ENCODE measurements around the gene FPR1. TPM values are rescaled to one million over a fixed set of nuclear protein-coding genes. Genes with fewer than 3 reads are reported as not detected.
"Not testable (repeated sequence)": the region's sequence is repeated elsewhere in the genome, so short reads cannot be mapped to it uniquely, and the experiment has no call there.

The FPR1 gene
- total RNA-seq, 2 experiments from 2014 or later = 1.2 to 1.9 TPM

DNA sequence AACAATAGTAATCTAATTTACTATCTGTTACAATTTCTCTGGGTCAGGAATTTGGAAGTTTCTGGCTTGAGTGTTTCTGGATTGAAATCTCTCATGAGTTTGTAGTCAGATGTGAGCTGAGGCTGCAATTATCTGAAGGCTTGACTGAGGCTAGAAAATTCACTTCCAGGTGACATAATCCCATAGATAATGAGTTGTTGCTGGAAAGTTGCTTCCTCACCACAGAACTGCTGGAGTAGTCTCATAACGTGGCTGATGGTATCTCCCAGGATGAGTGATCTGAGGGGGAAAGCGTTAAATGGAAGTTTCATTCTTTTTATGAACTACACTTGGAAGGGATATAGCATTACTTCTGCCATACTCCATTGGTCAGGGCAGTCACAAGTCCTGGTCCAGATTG lies 28.0 kb upstream of the FPR1 start:
- no peaks in the 10 kb centered on the region for H3K9me3 ChIP-seq (ENCODE audit: control insufficient read depth in 1 of 2, insufficient read depth in 1 of 2, low read length in 2 of 2)
- Mint-ChIP-seq H3K4me1 (ENCODE audit: low read depth) (no peaks in the 10 kb centered on the region), H3K36me3 (ENCODE audit: low read depth) (no peaks in the 10 kb centered on the region), H3K27me3 (peaks cover 74% of the 10 kb centered on the region), H3K9me3 (no peaks in the 10 kb centered on the region), H3K4me3 (no peak overlapping the region), H3K27ac (no peak overlapping the region)
- intact Hi-C loops (cut with DNase I, micrococcal nuclease) = loop anchor here (2.0 to 10.0 kb wide), 2 partner anchors 115 to 123 kb away; no protein-coding TSS in a partner anchor
- H3K27me3 ChIP-seq (ENCODE audit: control insufficient read depth in 1 of 2, insufficient read depth in 2 of 2, low read length in 2 of 2) = peaks cover 5 to 9% of the 10 kb centered on the region in 2 experiments
- CTCF ChIA-PET = no interaction called here
- no peaks in the 10 kb centered on the region for H3K4me1 ChIP-seq (ENCODE audit: insufficient read depth, low read length)
- no peak overlapping the region for H3K27ac ChIP-seq (ENCODE audit: low read depth in 1 of 2, low read length in 2 of 2)
- ATAC-seq (ENCODE audit: poor library complexity) (no peak), DNase-seq (no peak)
- TF ChIP-seq, protein P1, sequence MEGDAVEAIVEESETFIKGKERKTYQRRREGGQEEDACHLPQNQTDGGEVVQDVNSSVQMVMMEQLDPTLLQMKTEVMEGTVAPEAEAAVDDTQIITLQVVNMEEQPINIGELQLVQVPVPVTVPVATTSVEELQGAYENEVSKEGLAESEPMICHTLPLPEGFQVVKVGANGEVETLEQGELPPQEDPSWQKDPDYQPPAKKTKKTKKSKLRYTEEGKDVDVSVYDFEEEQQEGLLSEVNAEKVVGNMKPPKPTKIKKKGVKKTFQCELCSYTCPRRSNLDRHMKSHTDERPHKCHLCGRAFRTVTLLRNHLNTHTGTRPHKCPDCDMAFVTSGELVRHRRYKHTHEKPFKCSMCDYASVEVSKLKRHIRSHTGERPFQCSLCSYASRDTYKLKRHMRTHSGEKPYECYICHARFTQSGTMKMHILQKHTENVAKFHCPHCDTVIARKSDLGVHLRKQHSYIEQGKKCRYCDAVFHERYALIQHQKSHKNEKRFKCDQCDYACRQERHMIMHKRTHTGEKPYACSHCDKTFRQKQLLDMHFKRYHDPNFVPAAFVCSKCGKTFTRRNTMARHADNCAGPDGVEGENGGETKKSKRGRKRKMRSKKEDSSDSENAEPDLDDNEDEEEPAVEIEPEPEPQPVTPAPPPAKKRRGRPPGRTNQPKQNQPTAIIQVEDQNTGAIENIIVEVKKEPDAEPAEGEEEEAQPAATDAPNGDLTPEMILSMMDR (IDR thresholded peaks at IDR 0.05) = no peak
- no peak overlapping the region for H3K4me3 ChIP-seq (ENCODE audit: low read length)
- POLR2A ChIA-PET = no interaction called here
- no peaks in the 10 kb centered on the region for H3K36me3 ChIP-seq (ENCODE audit: insufficient read depth, low read length)

DNA sequence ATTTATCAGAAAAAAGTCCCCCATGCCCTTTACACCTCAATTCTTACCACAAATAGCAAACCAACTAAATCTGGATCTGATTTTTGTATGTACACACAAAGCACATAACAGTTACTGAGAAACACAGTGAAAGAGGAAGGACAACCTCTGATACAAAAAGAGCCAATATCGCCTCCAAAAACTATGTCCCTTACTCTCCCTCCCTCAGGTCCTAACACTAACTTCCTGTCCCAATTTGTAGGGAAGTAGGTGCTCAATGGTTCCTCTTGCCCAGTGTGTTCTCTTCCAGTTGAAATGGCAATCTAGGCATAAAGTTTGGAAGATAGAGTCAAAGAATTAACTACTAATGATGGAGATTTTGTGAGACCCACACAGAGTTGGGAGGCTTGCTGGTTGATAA lies 27.5 kb upstream of the FPR1 start:
- Mint-ChIP-seq H3K9me3 (no peaks in the 10 kb centered on the region), H3K36me3 (ENCODE audit: low read depth) (no peaks in the 10 kb centered on the region), H3K27ac (no peak overlapping the region), H3K4me1 (ENCODE audit: low read depth) (no peaks in the 10 kb centered on the region), H3K4me3 (no peak overlapping the region), H3K27me3 (peaks cover 77% of the 10 kb centered on the region)
- no peak overlapping the region for H3K27ac ChIP-seq (ENCODE audit: low read depth in 1 of 2, low read length in 2 of 2)
- CTCF ChIA-PET = no interaction called here
- peaks cover 5 to 9% of the 10 kb centered on the region in 2 experiments for H3K27me3 ChIP-seq (ENCODE audit: control insufficient read depth in 1 of 2, insufficient read depth in 2 of 2, low read length in 2 of 2)
- TF ChIP-seq, protein P1 (IDR thresholded peaks at IDR 0.05) = no peak
- H3K36me3 ChIP-seq (ENCODE audit: insufficient read depth, low read length) = no peaks in the 10 kb centered on the region
- POLR2A ChIA-PET = no interaction called here
- H3K4me1 ChIP-seq (ENCODE audit: insufficient read depth, low read length) = no peaks in the 10 kb centered on the region
- intact Hi-C loops (cut with DNase I, micrococcal nuclease) = loop anchor here (2.0 to 10.0 kb wide), 2 partner anchors 114 to 122 kb away; no protein-coding TSS in a partner anchor
- ATAC-seq (ENCODE audit: poor library complexity) = no peak
- no peaks in the 10 kb centered on the region for H3K9me3 ChIP-seq (ENCODE audit: control insufficient read depth in 1 of 2, insufficient read depth in 1 of 2, low read length in 2 of 2)
- no peak overlapping the region for H3K4me3 ChIP-seq (ENCODE audit: low read length)
- DNase-seq = no peak

DNA sequence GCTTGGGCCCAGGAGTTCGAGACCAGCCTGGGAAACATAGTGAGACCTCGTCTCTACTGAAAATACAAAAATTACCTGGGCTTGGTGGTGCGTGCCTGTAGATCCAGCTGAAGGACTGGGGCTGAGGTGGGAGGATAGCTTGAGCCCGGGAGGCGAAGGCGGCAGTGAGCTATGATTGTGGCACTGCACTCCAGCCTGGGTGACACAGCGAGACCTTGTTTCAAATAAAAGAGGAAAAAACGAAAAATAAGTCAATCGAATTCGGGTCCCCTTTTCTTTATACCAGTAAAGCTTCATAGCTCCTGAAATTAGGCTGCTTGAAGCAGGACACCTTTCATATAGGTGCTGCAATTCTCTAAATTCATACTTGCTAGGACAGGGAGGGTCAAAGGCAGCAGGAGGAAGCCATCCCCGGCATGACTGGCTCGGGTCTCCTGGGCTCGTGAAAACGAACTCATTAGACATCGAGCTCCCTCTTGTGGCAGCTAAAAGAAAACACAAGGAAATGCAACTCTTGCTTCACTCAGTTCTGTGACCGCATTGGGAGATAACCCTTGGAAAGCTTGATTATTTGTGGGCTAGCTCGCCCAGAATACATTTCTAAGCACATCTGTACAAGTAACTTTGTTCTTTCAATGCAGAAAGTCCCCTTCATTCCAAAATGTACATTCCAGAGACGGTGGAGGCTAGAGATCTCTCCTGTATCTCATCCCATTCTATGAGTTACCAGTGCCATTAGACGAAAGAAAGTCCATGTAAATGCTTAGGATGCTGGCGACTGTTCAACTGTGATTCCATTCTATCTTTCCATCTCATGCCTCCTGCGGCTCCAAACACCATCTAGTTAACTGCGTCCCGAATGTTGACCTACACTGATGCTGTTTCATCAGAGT lies 26.1 kb upstream of the FPR1 start:
- no peaks in the 10 kb centered on the region for H3K9me3 ChIP-seq (ENCODE audit: control insufficient read depth in 1 of 2, insufficient read depth in 1 of 2, low read length in 2 of 2)
- H3K27me3 Mint-ChIP-seq = peaks cover 87% of the 10 kb centered on the region
- H3K9me3 Mint-ChIP-seq = no peaks in the 10 kb centered on the region
- H3K4me3 Mint-ChIP-seq = no peak overlapping the region
- ChIA-PET POLR2A (interaction anchor here (1.3 kb wide), 1 partner anchor 384 kb away, joined by 3 read pairs; no protein-coding TSS in a partner anchor), CTCF (interaction anchor here (0.5 to 2.2 kb wide), 8 partner anchors 10 to 460 kb away, joined by 3 to 6 read pairs (median 3); no protein-coding TSS in a partner anchor)
- no peaks in the 10 kb centered on the region for H3K36me3 Mint-ChIP-seq (ENCODE audit: low read depth)
- ATAC-seq (ENCODE audit: poor library complexity) = peak; percentile 48
- peaks cover 5 to 9% of the 10 kb centered on the region in 2 experiments for H3K27me3 ChIP-seq (ENCODE audit: control insufficient read depth in 1 of 2, insufficient read depth in 2 of 2, low read length in 2 of 2)
- intact Hi-C loops (cut with DNase I, micrococcal nuclease) = loop anchor here (1.0 to 10.0 kb wide), 4 partner anchors 113 to 439 kb away; no protein-coding TSS in a partner anchor
- H3K4me1 ChIP-seq (ENCODE audit: insufficient read depth, low read length) = no peaks in the 10 kb centered on the region
- no peak overlapping the region for H3K27ac ChIP-seq (ENCODE audit: low read depth in 1 of 2, low read length in 2 of 2)
- H3K4me1 Mint-ChIP-seq (ENCODE audit: low read depth) = no peaks in the 10 kb centered on the region
- no peak overlapping the region for H3K27ac Mint-ChIP-seq
- peak; percentile 4 to 83 (median 18) for DNase-seq
- H3K4me3 ChIP-seq (ENCODE audit: low read length) = no peak overlapping the region
- TF ChIP-seq, protein P1 (IDR thresholded peaks at IDR 0.05) = peak; percentile 66
- H3K36me3 ChIP-seq (ENCODE audit: insufficient read depth, low read length) = no peaks in the 10 kb centered on the region

DNA sequence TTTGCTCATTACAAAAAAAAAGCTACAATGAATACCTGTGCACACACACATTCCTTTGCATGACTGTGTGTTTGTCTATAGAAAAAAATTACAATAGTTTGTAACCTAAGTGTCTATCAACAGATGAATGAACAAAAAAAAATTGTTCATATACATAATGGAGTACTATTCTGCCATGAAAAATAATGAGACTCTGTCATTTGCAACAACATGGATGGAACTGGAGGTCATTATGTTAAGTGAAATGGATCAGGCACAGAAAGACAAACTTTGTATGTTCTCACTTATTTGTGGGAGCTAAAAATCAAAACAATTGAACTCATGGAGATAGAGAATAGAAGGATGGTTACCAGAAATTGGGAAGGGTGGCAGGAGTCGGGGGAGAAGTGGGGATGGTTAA lies 24.9 kb upstream of the FPR1 start:
- H3K27me3 ChIP-seq (ENCODE audit: control insufficient read depth in 1 of 2, insufficient read depth in 2 of 2, low read length in 2 of 2) = peaks cover 9 to 18% of the 10 kb centered on the region in 2 experiments
- intact Hi-C loops (cut with DNase I, micrococcal nuclease) = loop anchor here (2.0 to 10.0 kb wide), 2 partner anchors 112 to 438 kb away; no protein-coding TSS in a partner anchor
- H3K36me3 Mint-ChIP-seq (ENCODE audit: low read depth); H3K4me1 Mint-ChIP-seq (ENCODE audit: low read depth); DNase-seq; H3K4me3 Mint-ChIP-seq; POLR2A ChIA-PET; H3K9me3 ChIP-seq (ENCODE audit: control insufficient read depth in 1 of 2, insufficient read depth in 1 of 2, low read length in 2 of 2); H3K36me3 ChIP-seq (ENCODE audit: insufficient read depth, low read length); H3K27ac ChIP-seq (ENCODE audit: low read depth in 1 of 2, low read length in 2 of 2); H3K4me3 ChIP-seq (ENCODE audit: low read length); H3K4me1 ChIP-seq (ENCODE audit: insufficient read depth, low read length); H3K9me3 Mint-ChIP-seq; H3K27ac Mint-ChIP-seq; ATAC-seq (ENCODE audit: poor library complexity): not testable (repeated sequence)
- CTCF ChIA-PET = interaction anchor here (2.2 kb wide), 1 partner anchor 303 kb away, joined by 6 read pairs; no protein-coding TSS in a partner anchor
- H3K27me3 Mint-ChIP-seq = peaks cover 91% of the 10 kb centered on the region
